SU-DHL-6 (cell line): Measurements from ENCODE around the gene GEMIN5.

Source experiments
- H2AFZ ChIP-seq: fragments of 200-600 bp; sonication (generic); 2 replicates; pipeline ENCODE4 v1.6.1; 2014; ENCODE audit warnings: low read depth, mild to moderate bottlenecking, moderate library complexity, mixed read lengths, antibody characterized with exemption, low read length; ENCODE audit not compliant: severe bottlenecking
- H3F3A ChIP-seq: fragments of 200-600 bp; shearing (Covaris generic); 2 replicates; pipeline ENCODE4 v1.6.0; 2016; ENCODE audit warnings: antibody characterized with exemption, mild to moderate bottlenecking; ENCODE audit not compliant: insufficient read depth
- H3K27ac ChIP-seq: fragments of 200-600 bp; sonication (generic); 2 replicates; pipeline ENCODE4 v1.5.1; 2016; ENCODE audit warnings: low read depth, mild to moderate bottlenecking, low read length, moderate library complexity, mixed read lengths
- H3K27me3 ChIP-seq: fragments of 200-600 bp; sonication (generic), shearing (Covaris generic); 2 replicates; pipeline ENCODE4 v1.6.0; 2014; ENCODE audit warnings: mild to moderate bottlenecking, low read length
- H3K36me3 ChIP-seq: fragments of 200-600 bp; sonication (generic); 2 replicates; pipeline ENCODE4 v1.6.1; 2014; ENCODE audit warnings: mild to moderate bottlenecking, low read length, mixed read lengths
- H3K4me2 ChIP-seq: fragments of 300-600, 200-600 bp; shearing (Covaris generic), sonication (generic); 2 replicates; pipeline ENCODE4 v1.6.0; 2014; ENCODE audit warnings: low read length, low read depth, mild to moderate bottlenecking; ENCODE audit not compliant: poor library complexity, severe bottlenecking
- H3K4me3 ChIP-seq: fragments of 200-600 bp; sonication (generic); 2 replicates; pipeline ENCODE4 v1.5.1; 2014; ENCODE audit warnings: antibody characterized with exemption, low read length, mild to moderate bottlenecking, mixed read lengths; ENCODE audit not compliant: insufficient read depth, poor library complexity, severe bottlenecking
- H3K79me2 ChIP-seq: fragments of 200-600 bp; sonication (generic); 2 replicates; pipeline ENCODE4 v1.6.1; 2014; ENCODE audit warnings: mild to moderate bottlenecking, low read length, moderate library complexity; ENCODE audit not compliant: insufficient read depth
- H3K9ac ChIP-seq: fragments of 200-600 bp; sonication (generic); 2 replicates; pipeline ENCODE4 v1.7.0; 2014; ENCODE audit warnings: mild to moderate bottlenecking, low read length
- H3K9me2 ChIP-seq: fragments of 200-600 bp; sonication (generic); replicated peaks from 2 replicates; pipeline ENCODE4 v1.6.1; 2014; ENCODE audit warnings: low read length; ENCODE audit not compliant: insufficient read depth
- H3K9me3 ChIP-seq: fragments of 200-600 bp; sonication (generic); 2 replicates; pipeline ENCODE4 v1.6.1; 2014; ENCODE audit warnings: low read length, mixed read lengths; ENCODE audit not compliant: insufficient read depth
- H4K20me1 ChIP-seq: fragments of 200-600 bp; sonication (generic); 2 replicates; pipeline ENCODE4 v1.6.1; 2014; ENCODE audit warnings: low read depth, mild to moderate bottlenecking, antibody characterized with exemption, low read length, moderate library complexity, mixed read lengths
- EZH2phosphoT487 ChIP-seq: fragments of 200-600 bp; sonication (generic), shearing (Covaris generic); conservative IDR thresholded peaks from 2 replicates; pipeline ENCODE4 v1.6.1; 2018; ENCODE audit warnings: mild to moderate bottlenecking, antibody characterized with exemption, low read length, moderate library complexity, mixed read lengths
- TF ChIP-seq, protein P1 (sequence below): fragments of 200-600 bp; sonication (generic); IDR thresholded peaks from one replicate; pipeline ENCODE4 v1.5.1; 2017; ENCODE audit warnings: antibody characterized with exemption, mild to moderate bottlenecking, low read length, moderate library complexity; ENCODE audit not compliant: insufficient read depth, poor library complexity, severe bottlenecking

GEMIN5 gene

DNA sequence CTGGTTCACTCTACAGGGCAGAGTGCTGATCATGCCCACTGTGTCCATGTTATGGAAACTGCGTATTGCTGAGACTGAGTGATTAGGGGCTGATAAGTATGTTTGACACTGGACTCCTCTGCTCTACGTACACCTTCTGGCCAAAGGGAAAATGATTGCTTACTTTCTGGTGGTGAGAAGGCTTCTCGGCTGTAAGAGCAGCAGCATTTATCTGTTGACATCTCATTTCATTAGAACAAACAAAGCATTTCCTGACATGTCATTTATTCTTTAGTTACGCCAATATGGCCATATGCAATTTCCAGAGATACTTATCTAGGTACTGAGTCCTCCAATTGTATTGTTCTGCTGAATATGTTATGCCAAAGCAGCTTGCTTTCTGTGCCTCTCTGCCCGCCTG, 93.2 kb downstream of the GEMIN5 start:
- H3K4me2 ChIP-seq, result no peak overlapping the region
- no peak overlapping the region for H3K4me3 ChIP-seq
- no peak overlapping the region for H2AFZ ChIP-seq
- H3K9me2 ChIP-seq, result no peaks in the 10 kb centered on the region
- H3K9ac ChIP-seq, result no peak overlapping the region
- H3F3A ChIP-seq, result no peaks in the 10 kb centered on the region
- TF ChIP-seq EZH2phosphoT487, result no peak
- TF ChIP-seq, protein P1, sequence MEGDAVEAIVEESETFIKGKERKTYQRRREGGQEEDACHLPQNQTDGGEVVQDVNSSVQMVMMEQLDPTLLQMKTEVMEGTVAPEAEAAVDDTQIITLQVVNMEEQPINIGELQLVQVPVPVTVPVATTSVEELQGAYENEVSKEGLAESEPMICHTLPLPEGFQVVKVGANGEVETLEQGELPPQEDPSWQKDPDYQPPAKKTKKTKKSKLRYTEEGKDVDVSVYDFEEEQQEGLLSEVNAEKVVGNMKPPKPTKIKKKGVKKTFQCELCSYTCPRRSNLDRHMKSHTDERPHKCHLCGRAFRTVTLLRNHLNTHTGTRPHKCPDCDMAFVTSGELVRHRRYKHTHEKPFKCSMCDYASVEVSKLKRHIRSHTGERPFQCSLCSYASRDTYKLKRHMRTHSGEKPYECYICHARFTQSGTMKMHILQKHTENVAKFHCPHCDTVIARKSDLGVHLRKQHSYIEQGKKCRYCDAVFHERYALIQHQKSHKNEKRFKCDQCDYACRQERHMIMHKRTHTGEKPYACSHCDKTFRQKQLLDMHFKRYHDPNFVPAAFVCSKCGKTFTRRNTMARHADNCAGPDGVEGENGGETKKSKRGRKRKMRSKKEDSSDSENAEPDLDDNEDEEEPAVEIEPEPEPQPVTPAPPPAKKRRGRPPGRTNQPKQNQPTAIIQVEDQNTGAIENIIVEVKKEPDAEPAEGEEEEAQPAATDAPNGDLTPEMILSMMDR, result no peak
- H4K20me1 ChIP-seq, result no peaks in the 10 kb centered on the region
- no peaks in the 10 kb centered on the region for H3K9me3 ChIP-seq
- no peaks in the 10 kb centered on the region for H3K79me2 ChIP-seq
- H3K36me3 ChIP-seq, result no peaks in the 10 kb centered on the region
- no peak overlapping the region for H3K27ac ChIP-seq
- no peaks in the 10 kb centered on the region for H3K27me3 ChIP-seq

DNA sequence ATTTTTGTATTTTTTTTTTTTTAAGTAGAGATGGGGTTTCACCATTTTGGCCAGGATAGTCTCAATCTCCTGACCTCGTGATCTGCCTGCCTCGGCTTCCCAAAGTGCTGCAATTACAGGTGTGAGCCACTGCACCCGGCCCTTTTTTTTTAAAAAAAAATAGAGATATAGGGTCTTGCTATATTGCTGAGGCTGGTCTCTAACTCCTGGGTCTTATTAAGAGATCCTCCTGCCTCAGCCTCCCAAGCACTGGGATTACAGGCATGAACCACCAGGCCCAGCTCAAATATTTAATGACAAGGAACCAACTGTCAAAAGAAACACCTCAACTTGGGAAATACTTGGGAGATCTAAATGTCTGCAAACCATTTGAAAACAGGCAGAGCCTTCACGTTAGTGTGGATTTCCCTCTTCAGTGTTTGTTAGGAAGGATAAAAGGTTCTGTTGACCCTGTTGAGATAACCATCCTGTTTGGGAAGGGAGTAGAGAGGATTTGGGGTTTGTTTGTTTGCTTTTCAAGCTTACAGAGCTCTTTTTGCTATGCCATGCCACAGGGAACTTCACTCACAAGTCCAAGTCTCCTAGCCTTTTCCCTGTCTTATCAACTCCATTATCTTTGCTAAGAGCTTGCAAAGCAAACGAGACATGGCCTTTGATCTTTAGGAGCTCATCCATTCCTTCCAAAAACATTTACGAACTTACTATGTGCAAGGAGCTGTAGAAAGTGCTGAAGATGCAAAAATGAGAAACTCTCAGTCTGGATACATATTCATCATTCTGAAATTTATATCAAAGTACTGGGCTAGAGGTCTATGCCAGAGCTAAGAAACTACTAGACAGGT, 95.1 kb downstream of the GEMIN5 start:
- Histone ChIP-seq H4K20me1 (no peaks in the 10 kb centered on the region), H3F3A (no peaks in the 10 kb centered on the region), H3K4me2 (no peak overlapping the region), H3K27ac (no peak overlapping the region), H3K9me2 (no peaks in the 10 kb centered on the region), H3K4me3 (no peak overlapping the region), H3K9me3 (no peaks in the 10 kb centered on the region), H3K36me3 (no peaks in the 10 kb centered on the region), H2AFZ (no peak overlapping the region), H3K79me2 (no peaks in the 10 kb centered on the region), H3K27me3 (no peaks in the 10 kb centered on the region), H3K9ac (no peak overlapping the region)
- TF ChIP-seq, protein P1, result no peak
- no peak for TF ChIP-seq EZH2phosphoT487

DNA sequence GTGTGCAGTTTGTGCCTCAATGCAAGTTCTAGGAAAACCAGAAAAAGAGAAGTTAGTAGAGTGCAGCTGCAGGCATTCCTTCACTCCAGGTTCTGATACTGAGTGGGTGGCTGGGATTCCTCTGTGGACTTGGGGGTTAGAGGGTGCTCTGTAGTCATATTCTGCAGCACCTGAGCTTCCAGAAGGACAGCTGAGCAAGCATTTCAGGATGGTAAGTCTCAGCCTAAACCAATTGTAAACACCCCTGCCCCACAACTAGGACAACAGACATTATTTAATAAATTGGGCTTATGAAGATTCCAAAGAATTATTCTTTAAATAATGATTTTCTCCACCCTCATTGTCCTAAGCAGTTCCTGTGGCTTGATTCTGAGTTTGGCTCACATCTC, 96.7 kb downstream of the GEMIN5 start:
- no peak overlapping the region for H3K4me3 ChIP-seq
- H3K9me3 ChIP-seq, result no peaks in the 10 kb centered on the region
- no peak overlapping the region for H3K4me2 ChIP-seq
- H3K27me3 ChIP-seq, result no peaks in the 10 kb centered on the region
- H3K9me2 ChIP-seq, result no peaks in the 10 kb centered on the region
- no peaks in the 10 kb centered on the region for H3K36me3 ChIP-seq
- no peak overlapping the region for H3K27ac ChIP-seq
- no peaks in the 10 kb centered on the region for H3F3A ChIP-seq
- H3K79me2 ChIP-seq, result no peaks in the 10 kb centered on the region
- no peak overlapping the region for H2AFZ ChIP-seq
- H3K9ac ChIP-seq, result no peak overlapping the region
- H4K20me1 ChIP-seq, result no peaks in the 10 kb centered on the region
- TF ChIP-seq, protein P1, result no peak
- no peak for TF ChIP-seq EZH2phosphoT487
